Measurements from ENCODE around the gene ZNF439.
"Not testable (repeated sequence)": the region's sequence is repeated elsewhere in the genome, so short reads cannot be mapped to it uniquely, and the experiment has no call there.

ZNF439 gene

DNA sequence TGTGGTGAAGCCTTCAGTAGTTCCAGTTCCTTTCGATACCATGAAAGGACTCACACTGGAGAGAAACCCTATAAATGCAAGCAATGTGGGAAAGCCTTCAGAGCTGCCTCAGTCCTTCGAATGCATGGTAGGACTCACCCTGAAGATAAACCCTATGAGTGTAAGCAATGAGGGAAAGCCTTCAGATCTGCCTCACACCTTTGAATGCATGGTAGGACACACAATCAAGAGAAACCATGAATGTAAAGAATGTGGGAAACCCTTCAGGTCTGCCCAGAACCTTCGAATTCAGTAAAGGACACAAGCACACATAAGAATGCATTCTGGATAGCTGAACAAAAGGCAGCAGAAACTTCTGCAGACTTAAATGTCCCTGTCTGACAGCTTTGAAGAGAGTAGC, 57.4 kb downstream of the ZNF439 start:
- H4K20me1 ChIP-seq (ENCODE audit: insufficient read depth, low read length), result no peaks in the 10 kb centered on the region
- H3K9ac ChIP-seq (ENCODE audit: low read length), result no peak overlapping the region
- no peaks in the 10 kb centered on the region for H3K79me2 ChIP-seq (ENCODE audit: insufficient read depth, low read length)
- H3K9me2 ChIP-seq (ENCODE audit: low read depth, low read length), result no peaks in the 10 kb centered on the region
- no peak overlapping the region for H3K27ac ChIP-seq (ENCODE audit: low read depth, low read length, poor library complexity, severe bottlenecking)
- H3K36me3 ChIP-seq (ENCODE audit: insufficient read depth, low read length), result peaks cover 18% of the 10 kb centered on the region
- no peaks in the 10 kb centered on the region for H3K4me1 ChIP-seq (ENCODE audit: insufficient read depth, low read length, severe bottlenecking)
- H3K4me3 ChIP-seq (ENCODE audit: low read depth, low read length, poor library complexity, severe bottlenecking), result no peak overlapping the region
- TF ChIP-seq, protein P1, sequence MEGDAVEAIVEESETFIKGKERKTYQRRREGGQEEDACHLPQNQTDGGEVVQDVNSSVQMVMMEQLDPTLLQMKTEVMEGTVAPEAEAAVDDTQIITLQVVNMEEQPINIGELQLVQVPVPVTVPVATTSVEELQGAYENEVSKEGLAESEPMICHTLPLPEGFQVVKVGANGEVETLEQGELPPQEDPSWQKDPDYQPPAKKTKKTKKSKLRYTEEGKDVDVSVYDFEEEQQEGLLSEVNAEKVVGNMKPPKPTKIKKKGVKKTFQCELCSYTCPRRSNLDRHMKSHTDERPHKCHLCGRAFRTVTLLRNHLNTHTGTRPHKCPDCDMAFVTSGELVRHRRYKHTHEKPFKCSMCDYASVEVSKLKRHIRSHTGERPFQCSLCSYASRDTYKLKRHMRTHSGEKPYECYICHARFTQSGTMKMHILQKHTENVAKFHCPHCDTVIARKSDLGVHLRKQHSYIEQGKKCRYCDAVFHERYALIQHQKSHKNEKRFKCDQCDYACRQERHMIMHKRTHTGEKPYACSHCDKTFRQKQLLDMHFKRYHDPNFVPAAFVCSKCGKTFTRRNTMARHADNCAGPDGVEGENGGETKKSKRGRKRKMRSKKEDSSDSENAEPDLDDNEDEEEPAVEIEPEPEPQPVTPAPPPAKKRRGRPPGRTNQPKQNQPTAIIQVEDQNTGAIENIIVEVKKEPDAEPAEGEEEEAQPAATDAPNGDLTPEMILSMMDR (IDR thresholded peaks at IDR 0.05; ENCODE audit: low read length), result no peak
- no peak for TF ChIP-seq EZH2 (IDR thresholded peaks at IDR 0.05; ENCODE audit: borderline replicate concordance, low read length)
- no peak overlapping the region for H2AFZ ChIP-seq (ENCODE audit: low read length)
- no peaks in the 10 kb centered on the region for H3F3A ChIP-seq (ENCODE audit: insufficient read depth, low read length)
- H3K4me2 ChIP-seq (ENCODE audit: low read length), result no peak overlapping the region
- no peaks in the 10 kb centered on the region for H3K27me3 ChIP-seq (ENCODE audit: insufficient read depth, low read length)
- H3K9me3 ChIP-seq (ENCODE audit: low read length), result peaks cover 13% of the 10 kb centered on the region; the same call in 1 of the 2 replicates

DNA sequence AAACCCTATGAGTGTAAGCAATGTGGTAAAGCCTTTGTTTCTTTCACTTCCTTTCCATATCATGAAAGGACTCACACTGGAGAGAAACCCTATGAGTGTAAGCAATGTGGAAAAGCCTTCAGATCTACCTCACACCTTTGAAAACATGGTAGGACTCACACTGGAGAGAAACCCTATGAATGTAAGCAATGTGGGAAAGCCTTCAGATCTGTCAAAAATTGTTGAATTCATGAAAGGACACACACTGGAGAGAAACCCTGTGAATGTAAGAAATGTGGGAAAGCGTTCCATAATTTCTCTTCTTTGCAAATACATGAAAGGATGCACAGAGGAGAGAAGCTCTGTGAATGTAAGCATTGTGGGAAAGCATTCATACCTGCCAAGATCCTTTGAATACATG, 63.4 kb downstream of the ZNF439 start:
- H3K4me2 ChIP-seq (ENCODE audit: low read length); H3K4me3 ChIP-seq (ENCODE audit: low read depth, low read length, poor library complexity, severe bottlenecking); H2AFZ ChIP-seq (ENCODE audit: low read length); H3K27me3 ChIP-seq (ENCODE audit: insufficient read depth, low read length); H3F3A ChIP-seq (ENCODE audit: insufficient read depth, low read length); H4K20me1 ChIP-seq (ENCODE audit: insufficient read depth, low read length); H3K9me2 ChIP-seq (ENCODE audit: low read depth, low read length); H3K79me2 ChIP-seq (ENCODE audit: insufficient read depth, low read length); H3K9ac ChIP-seq (ENCODE audit: low read length); H3K27ac ChIP-seq (ENCODE audit: low read depth, low read length, poor library complexity, severe bottlenecking); H3K9me3 ChIP-seq (ENCODE audit: low read length); H3K36me3 ChIP-seq (ENCODE audit: insufficient read depth, low read length); H3K4me1 ChIP-seq (ENCODE audit: insufficient read depth, low read length, severe bottlenecking): not testable (repeated sequence)

DNA sequence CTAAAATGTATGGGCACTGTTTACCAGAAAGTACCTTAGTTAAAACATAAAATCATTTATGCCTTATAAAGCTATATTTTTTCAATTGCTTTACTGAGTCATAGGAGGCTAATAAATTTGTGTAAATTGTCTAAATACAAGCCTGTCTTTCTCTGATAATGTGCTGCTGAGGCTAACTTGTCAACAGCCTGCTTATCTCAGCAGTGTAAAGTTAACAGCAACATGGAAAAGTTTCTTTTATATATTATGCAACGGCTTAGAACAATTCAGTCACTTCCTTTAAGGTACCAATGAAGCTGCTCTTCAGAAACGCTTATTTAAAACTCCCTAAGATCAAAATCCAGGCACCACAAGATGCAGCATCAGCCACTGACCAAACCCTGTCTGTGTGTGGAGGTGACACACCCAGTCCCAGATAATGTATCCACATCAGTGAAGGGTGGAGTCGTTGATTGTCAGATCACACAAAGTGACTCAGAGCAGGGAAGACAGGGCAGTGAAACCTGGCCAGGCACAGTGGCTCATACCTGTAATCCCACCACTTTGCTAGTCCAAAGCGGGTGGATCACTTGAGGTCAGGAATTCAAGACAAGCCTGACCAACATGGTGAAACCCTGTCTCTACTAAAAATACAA, 66.0 kb downstream of the ZNF439 start:
- H4K20me1 ChIP-seq (ENCODE audit: insufficient read depth, low read length); H3K4me3 ChIP-seq (ENCODE audit: low read depth, low read length, poor library complexity, severe bottlenecking); H3K36me3 ChIP-seq (ENCODE audit: insufficient read depth, low read length); H3K27ac ChIP-seq (ENCODE audit: low read depth, low read length, poor library complexity, severe bottlenecking); H3K9ac ChIP-seq (ENCODE audit: low read length); H3K9me3 ChIP-seq (ENCODE audit: low read length); H3K79me2 ChIP-seq (ENCODE audit: insufficient read depth, low read length); H3K4me2 ChIP-seq (ENCODE audit: low read length); H3F3A ChIP-seq (ENCODE audit: insufficient read depth, low read length); H3K4me1 ChIP-seq (ENCODE audit: insufficient read depth, low read length, severe bottlenecking); H2AFZ ChIP-seq (ENCODE audit: low read length); H3K9me2 ChIP-seq (ENCODE audit: low read depth, low read length); H3K27me3 ChIP-seq (ENCODE audit: insufficient read depth, low read length): not testable (repeated sequence)
